ENCODE measurements around the gene FAM13A.
A peak's percentile ranks its signal among the peaks of the same experiment; 100 is the strongest.
"Not testable (repeated sequence)": the region's sequence is repeated elsewhere in the genome, so short reads cannot be mapped to it uniquely, and the experiment has no call there.

The FAM13A gene

GRCh38 chr4:89056953-89057398, at the start of gene FAM13A:
Gene FAM13A, minus strand, starts transcription at chr4:89057185. Its CDS starts 221 bp downstream, at chr4:89056964.
- DNase-seq: peak; percentile 21 to 29

- DNase-seq: no peak
Observed at GRCh38 chr4:89105726-89106125, 48.7 kb upstream of the FAM13A start.

GRCh38 chr4:89101256-89102161, 44.5 kb upstream of the FAM13A start:
- peak; percentile 54 to 77 for DNase-seq

- no peak for DNase-seq
Observed at GRCh38 chr4:89100853-89101252, 43.9 kb upstream of the FAM13A start.

- no peak for DNase-seq
Observed at GRCh38 chr4:89099471-89099870, 42.5 kb upstream of the FAM13A start.

- DNase-seq: peak; percentile 39 to 41
Observed at GRCh38 chr4:89099034-89099433, 42.0 kb upstream of the FAM13A start.

- no peak for DNase-seq
Observed at GRCh38 chr4:89078300-89078699, 21.3 kb upstream of the FAM13A start.

- DNase-seq: no peak
Observed at GRCh38 chr4:89077761-89078160, 20.8 kb upstream of the FAM13A start.

GRCh38 chr4:89072921-89073320, 15.9 kb upstream of the FAM13A start:
- no peak for DNase-seq

GRCh38 chr4:89071311-89071710, 14.3 kb upstream of the FAM13A start:
- DNase-seq: no peak

- no peak for DNase-seq
Observed at GRCh38 chr4:89070041-89070440, 13.1 kb upstream of the FAM13A start.

GRCh38 chr4:89069481-89069880, 12.5 kb upstream of the FAM13A start:
- no peak for DNase-seq

GRCh38 chr4:89067417-89067816, 10.4 kb upstream of the FAM13A start:
- DNase-seq: no peak

GRCh38 chr4:89064848-89065247, 7.9 kb upstream of the FAM13A start:
- DNase-seq: no peak

GRCh38 chr4:89057844-89058243, 859 bp upstream of the FAM13A start:
- not testable (repeated sequence) for DNase-seq

- no peak for DNase-seq
Observed at GRCh38 chr4:89056292-89056952, 563 bp downstream of the FAM13A start.

GRCh38 chr4:89055157-89056080, 1.6 kb downstream of the FAM13A start:
- DNase-seq: no peak

- DNase-seq: no peak
Observed at GRCh38 chr4:89054627-89055026, 2.4 kb downstream of the FAM13A start.

- no peak for DNase-seq
Observed at GRCh38 chr4:89049853-89050252, 7.1 kb downstream of the FAM13A start.

GRCh38 chr4:89048906-89049601, 7.9 kb downstream of the FAM13A start:
- no peak for DNase-seq

GRCh38 chr4:89044147-89044900, 12.7 kb downstream of the FAM13A start:
- no peak for DNase-seq

GRCh38 chr4:89042055-89042454, 14.9 kb downstream of the FAM13A start:
- no peak for DNase-seq
